Bone marrow (tissue), 2 donors: ENCODE measurements around the gene PRR23E.

Source experiments
- DNase-seq, 2 donors: peaks; one replicate each; lab custom pipeline; 2025; lab: John Stamatoyannopoulos, UW

The PRR23E gene

GRCh38 chr3:127165036-127165435 is 27.9 kb upstream of the PRR23E start:
- DNase-seq = no peak

GRCh38 chr3:127165694-127166485 is 27.0 kb upstream of the PRR23E start:
- DNase-seq = no peak

DNA sequence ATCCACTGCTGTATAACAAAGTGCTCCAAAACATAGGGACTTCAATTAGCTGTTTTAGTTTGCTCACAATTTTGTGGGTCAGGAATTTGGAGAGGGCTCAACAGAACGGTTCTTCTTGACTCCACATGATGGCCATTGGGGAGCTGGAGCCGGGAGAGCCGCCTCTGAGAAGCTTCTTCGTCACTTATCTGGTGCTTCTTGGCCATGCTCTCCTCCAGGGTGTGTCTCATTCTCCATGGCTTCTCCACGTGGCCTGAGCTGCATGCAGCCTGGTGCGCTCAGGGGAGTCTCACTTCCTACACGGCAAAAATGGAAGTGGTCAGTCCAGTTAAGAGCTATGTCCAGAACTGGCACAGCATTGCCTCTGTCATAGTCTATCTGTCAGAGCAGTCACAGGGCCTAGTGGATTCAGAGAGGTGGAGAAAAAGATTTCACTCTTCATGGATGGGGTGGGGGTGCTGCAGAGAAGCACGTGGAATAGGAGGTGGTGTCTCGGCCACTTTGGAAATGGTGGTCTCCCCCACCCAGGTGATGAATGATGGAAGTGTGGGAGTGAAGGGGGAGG is 26.3 kb upstream of the PRR23E start:
- no peak for DNase-seq

DNA sequence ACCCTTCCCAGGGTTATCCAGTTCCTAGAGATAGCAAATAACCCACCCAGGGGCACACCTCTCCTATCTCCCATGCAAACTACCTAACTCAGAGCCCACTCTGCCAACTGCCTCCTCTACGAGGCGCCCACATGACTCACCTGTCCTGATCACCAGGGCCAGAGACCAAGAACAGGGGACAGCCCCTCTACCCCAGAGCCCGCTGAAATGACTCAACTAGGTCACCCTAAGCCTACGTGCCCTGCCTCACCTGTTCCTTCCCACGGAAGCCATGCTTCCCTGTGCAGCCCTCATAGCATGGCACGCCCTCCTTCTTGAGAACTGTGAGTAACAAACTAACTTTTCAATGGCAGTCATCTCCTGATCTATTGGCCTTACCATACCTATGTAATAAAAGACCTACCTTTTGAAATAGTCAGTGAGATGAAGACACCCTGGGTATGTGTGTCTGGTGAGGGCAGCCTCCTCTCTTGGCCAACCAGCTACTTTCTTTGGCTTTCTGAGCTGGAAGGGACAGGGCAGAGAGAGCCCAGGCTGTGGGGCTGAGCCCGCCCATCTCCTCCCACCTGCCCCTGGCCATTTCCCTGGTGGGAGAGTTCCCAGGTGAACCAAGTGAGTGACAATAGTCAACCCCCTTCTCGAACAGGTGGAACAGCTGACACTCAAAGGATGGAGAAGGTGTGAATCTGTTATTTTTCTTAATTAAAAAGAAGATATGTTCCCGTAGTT is 25.5 kb upstream of the PRR23E start:
- no peak for DNase-seq

DNA sequence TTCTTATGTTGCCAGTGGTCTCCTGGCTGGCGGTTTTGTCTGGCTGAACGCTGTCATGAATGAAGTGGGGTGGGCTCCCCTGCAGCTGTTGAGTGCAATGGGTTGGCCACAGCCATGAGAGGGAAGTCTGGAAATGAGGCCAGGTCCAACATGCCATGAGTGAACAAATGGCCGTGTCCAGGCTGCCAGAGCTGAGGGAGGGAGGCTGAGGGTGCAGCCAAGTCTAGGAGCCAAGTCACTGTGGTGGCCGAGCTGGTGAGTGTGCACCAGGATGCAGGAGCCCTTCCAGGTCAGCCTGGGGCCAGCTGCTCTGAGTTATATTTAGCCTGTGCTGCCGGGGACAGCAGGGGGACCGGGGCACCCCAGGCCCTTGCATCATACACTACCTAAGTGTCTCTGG is 24.7 kb upstream of the PRR23E start:
- DNase-seq = no peak

GRCh38 chr3:127170814-127171213 is 22.1 kb upstream of the PRR23E start:
- no peak for DNase-seq

- no peak for DNase-seq
Observed at GRCh38 chr3:127171320-127171719, 21.6 kb upstream of the PRR23E start.

DNA sequence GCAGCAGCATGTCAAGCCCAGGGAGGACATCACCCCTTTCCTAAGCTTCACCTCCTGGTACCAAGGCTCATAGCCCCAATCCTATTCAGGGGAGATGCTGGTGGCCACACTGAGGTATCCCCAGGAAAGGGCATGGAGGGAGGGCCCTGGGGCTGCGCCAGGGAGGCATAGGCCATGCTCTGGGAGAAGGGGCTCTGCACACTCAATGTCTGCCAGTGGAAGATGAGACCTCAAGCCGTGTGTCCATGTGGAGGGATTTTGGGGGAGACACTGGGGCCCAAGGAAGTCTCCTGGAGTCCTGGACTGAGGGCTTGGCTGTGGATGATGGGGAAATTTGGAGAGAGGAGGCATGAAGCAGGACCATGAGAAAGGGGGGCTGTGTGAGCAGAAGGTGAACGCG is 21.2 kb upstream of the PRR23E start:
- no peak for DNase-seq

DNA sequence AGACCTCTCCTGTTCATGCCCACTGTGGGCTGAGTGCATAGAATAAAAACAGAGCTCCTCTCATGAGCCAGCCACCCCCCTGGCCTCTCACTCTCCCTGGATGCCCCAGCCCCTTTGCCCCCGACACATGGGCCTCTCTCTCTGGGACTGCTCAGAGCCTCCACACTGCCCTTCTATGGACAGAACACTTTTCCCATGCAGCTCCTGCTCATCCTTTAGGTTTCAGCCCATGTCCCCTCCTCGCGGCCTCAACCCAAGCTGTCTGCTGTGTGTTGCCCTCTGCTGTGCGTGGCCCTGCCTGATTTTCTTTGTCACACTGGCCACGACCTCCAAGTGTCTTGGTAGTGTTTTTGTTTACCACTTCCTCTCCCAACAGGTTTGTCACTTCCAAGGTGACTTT is 20.7 kb upstream of the PRR23E start:
- DNase-seq = no peak

DNA sequence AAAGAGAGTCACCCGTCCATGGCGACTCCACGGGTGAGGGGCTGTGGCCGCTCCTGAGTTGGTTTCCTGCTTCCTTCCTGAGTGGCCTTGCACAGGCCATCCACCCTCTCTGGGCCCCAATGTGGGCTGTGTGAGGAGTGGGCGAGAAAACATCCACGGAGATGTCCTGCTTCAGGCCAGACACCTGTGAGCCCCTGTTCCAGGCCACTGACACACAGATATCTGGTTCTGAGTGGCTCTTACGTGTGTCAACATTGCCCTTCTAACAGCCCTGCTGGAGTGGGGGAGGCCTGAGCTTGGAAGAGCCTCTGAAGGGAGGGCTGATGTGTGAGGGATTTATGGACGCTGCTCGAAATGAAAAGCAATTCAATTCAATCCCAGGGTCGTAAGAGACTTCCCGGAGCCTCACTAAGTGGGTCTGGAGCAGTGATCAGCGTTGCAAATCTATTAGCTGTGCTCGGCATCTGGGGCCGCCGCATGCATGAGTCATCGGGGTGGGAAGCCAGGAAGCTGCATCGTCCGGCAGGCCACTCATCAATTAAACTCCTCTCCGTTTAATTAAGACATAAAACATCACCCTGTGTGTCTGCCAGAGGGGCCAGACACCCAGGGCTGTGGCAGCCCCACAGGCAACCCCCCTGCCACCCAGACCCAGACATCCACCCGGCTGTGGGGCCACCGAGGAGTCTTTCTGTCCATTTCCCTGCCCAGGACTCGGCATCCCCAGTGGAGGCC is 20.0 kb upstream of the PRR23E start:
- no peak for DNase-seq

DNA sequence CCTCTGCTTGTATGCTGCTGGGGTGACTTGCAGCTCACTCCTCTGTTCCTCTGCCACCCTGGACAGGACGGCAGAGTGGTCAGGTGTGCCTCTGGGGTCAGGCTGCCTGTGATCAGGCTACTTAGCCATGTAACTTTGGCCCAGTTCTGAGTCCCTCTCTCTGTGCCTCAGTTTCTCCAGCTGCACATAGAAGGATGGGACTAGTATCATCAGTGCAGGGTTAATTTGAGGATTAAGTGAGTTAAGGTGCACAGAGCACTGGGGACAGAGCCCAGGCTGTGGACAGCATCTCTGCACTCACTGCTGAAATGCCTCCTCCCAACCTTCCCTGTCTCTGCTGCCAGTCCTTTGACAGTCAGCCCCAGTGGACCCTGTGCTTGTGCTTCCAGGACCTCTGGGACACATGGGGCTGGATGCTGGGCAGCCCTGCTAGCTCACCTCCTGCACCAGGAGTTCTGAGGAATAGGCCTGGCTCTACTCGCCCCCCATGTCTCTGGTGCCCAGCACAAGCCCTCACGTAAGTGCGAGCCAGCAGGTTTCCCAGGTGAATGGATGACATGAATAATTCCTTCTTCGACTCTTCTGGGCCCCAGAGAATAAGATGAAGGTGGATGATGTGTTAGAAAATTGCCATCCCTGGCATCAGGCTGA is 19.3 kb upstream of the PRR23E start:
- DNase-seq = no peak

DNA sequence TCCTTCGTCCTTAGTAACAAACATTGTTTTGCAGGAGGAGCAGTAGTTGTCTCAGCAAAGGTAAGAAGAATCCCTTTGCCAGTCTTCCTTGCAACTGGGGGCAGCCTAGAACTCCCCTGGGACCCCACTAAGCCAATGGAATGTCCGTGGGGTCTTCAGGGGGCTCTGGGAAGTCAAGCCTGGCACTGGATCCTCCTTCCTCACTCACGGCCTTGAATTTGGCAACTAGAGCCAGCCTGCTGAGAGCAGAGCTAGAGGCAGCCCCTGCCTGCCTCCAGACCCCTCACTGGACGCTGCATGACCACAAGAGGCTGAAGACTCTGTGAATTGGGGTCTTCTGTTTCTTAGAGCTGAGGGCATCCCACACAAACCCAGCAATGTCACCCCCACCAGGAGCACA is 18.6 kb upstream of the PRR23E start:
- DNase-seq = no peak

DNA sequence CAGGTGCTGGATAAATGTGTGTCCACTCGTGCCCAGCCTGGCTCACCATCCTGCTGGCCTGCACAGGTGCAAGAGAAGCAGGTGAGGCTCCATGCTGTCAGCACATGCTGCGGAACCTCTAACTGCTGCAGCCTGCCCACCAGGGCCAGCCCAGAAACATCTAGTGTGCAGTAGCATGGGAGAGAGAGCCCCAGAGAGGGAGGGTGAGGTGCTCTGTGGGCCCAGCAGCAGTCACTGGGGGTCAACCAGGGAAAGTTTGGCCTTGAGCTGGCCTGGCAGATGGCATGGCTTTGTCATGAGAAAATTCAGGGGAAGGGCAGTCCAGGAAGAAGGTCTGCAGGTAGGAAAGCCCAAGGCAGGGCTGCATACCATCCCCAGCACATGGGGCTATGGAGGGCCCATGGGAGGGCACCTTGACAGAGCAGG is 18.2 kb upstream of the PRR23E start:
- DNase-seq = no peak

- DNase-seq = no peak
Observed at GRCh38 chr3:127175272-127175671, 17.7 kb upstream of the PRR23E start.

DNA sequence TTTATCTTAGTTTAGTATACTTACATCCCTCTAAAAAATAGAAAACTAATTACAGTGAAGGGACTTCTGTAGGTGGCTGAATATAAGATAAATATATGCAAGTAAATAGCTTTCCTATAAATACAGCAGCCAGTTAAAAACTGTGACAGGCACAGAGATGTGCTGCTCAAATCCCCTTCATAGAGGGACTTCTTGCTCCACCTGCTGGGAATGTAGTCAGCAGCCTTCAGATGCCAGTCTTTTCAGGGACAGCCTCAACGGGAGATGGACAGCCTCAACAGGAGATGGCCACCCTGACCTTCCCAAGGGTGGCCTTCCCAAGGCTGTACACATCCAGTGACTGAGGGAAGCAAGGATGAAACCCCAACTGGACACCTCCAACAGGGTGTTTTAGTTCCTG is 15.7 kb upstream of the PRR23E start:
- no peak for DNase-seq

DNA sequence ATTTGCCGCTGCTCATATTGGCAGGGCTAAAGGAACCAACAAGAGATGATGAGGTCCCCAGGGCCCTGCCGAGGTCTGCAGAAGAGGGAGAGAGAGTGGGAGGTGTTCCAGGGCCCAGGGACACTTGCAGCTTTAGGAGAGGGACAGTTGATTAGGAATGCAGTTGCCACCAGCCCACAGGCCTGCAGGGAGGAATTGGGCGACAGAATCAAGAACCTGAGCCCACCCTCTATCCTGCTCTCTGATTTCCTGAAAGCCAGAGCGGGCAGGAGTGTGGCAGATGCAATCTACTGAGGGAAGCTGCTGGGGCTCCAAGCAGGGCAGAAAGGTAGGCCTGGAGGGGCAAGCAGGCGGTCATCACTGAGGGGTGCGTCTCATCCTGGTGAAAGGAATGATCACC is 12.1 kb upstream of the PRR23E start:
- no peak for DNase-seq

DNA sequence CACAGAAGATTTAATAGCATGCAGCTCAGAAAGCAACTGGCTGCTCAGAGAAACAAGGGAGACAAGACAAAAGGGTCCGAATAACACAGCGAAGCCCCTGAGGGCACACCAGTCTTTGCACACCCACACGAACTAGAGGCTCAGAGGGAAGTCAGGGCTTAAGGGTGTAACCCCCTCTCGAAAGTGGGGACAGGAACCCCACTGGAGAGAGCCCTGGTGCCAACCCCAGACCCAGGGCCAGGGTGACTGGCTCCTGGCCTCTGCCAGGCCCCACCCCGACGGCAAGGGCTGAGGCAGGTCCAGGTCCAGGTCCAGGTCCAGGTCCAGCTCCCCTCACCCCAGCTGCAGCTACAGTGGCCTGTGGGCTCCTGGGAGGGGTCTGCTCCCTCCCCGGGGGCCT is 10.5 kb upstream of the PRR23E start:
- DNase-seq = no peak

GRCh38 chr3:127182848-127183714 is 9.8 kb upstream of the PRR23E start:
- no peak for DNase-seq

- no peak for DNase-seq
Observed at GRCh38 chr3:127183931-127184869, 8.7 kb upstream of the PRR23E start.

- no peak for DNase-seq
Observed at GRCh38 chr3:127184870-127185216, 8.1 kb upstream of the PRR23E start.
